HG02970 (cell line): ENCODE data around the gene TMEM125.

Source experiments
- ATAC-seq: cut with Tn5 transposase; IDR thresholded peaks from one replicate; pipeline ENCODE4 v1.9.1; 2021; ENCODE audit warnings: mild to moderate bottlenecking, moderate library complexity, moderate number of reproducible peaks; ENCODE audit not compliant: unreplicated experiment, low FRiP score

TMEM125 gene

DNA sequence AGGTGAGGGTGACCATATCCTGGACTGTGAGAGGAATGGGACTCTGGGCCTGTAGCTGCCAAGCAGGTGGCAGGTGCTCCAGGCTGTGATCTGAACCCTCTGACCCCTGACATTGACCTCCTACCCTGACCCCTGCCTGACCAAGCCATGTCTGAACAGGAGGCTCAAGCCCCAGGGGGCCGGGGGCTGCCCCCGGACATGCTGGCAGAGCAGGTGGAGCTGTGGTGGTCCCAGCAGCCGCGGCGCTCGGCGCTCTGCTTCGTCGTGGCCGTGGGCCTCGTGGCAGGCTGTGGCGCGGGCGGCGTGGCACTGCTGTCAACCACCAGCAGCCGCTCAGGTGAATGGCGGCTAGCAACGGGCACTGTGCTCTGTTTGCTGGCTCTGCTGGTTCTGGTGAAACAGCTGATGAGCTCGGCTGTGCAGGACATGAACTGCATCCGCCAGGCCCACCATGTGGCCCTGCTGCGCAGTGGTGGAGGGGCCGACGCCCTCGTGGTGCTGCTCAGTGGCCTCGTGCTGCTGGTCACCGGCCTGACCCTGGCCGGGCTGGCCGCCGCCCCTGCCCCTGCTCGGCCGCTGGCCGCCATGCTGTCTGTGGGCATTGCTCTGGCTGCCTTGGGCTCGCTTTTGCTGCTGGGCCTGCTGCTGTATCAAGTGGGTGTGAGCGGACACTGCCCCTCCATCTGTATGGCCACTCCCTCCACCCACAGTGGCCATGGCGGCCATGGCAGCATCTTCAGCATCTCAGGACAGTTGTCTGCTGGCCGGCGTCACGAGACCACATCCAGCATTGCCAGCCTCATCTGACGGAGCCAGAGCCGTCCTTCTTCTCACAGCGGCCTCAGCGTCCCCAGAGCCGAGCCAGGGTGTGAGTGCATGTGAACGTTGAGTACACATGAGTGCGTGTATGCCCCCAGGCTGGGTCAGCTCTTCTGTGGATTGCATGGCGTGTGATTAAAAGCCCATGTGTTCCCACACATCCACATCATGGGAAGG, 3.1 kb downstream of the TMEM125 start:
- ATAC-seq = no peak

DNA sequence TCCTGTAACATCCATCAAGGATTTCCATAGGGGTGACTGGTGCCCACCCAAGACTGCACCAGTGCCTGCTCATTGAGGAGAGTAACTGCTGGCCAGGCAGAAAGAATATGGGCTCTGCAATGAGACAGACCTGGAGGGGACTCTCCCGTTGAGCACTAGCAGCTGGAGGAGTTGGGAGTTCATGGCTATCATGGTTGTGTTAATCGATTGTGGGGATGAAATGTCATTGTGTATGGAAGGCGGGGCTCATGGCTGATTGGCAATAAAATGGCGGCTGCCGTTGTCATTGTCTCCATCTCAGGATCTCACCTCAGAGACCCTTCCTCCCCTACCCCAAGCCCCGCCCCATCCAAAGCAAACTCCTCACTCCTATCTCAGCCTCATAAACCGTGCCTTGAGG, 3.9 kb downstream of the TMEM125 start:
- no peak for ATAC-seq

DNA sequence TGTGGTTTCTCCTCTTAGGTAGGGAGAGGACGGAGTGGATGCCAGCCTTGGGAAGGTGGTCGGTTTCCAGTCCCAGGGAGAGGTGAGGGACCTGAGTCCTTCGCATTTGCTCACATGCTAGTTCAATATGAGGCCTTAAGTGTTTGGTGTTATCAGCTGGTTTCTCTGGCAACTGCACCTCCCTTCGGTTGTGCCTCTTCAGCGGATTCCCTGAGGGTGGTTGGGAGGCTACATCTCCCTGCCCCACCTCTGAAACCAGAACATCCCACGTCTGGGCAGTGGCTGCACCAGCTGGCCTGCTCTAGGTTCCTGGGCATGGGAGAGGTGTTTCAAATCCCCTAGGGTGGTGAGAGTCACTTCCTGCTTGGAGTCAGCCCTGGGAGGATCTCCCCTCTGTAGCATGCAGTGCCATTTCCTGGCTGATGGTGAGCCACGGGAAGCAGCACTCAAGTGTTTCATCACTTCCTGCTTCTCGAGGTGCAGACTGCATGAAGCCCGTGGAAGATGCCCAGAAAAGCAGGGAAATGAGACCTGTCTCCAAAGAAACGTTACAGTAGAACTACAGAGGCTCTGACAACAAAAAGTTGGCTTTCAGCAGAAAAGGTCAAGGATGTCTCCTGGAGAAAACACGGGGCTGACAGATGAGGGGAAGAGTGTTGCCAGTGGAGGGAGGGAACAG, 4.5 kb downstream of the TMEM125 start:
- no peak for ATAC-seq

DNA sequence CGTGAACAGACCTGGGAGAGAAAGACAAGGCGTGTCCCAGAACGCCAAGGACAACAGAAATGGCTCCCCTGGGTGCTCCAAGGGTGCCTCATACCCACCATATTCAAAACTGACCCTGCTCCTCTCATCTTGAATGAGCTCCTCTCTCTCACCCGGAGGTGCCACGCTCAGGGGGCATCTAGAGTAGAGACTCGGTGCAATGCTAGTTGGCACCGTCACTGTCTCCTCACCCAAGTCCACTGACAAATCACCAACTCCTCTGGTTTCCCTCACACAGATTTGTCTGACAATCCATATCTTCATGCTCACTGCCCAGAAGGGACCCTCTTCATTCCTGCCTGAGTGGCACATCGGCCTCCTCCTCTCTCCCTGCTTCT, 5.0 kb downstream of the TMEM125 start:
- no peak for ATAC-seq

DNA sequence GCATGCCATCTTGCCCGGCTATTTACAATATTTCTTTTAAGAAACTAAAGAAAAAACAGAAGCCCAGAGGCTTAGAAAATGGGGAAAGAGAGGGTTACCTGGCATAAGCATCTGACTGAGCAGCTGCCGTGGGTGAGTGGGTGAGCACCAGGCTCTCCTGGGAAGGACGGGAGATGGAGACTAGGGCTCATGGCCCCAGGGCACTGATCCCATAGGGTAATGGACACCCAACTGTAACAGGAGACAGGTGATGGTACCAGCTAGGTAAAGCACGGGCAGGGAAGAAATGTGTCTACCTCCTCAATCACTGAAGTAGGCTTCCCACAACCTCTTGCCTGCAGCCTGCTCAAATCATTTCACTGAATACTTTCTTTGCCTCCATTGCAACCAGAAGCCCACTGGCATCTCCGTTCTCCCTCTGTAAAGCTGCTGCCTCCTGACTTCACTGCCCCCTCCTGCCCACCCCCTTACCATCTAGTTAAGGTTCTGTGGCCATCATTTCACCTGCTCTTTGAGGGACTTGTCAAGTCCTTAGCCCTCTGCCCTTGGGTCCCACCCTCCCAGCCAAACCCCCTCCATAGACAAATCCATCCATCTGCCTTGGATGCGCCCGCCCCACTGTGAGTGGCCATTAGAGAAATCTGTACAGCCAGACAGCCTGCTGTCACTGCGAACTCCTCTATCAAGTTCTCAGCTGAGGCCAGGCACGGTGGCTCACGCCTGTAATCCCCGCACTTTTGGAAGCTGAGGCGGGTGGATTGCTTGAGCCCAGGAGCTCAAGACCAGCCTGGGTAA, 6.2 kb downstream of the TMEM125 start:
- ATAC-seq = no peak

DNA sequence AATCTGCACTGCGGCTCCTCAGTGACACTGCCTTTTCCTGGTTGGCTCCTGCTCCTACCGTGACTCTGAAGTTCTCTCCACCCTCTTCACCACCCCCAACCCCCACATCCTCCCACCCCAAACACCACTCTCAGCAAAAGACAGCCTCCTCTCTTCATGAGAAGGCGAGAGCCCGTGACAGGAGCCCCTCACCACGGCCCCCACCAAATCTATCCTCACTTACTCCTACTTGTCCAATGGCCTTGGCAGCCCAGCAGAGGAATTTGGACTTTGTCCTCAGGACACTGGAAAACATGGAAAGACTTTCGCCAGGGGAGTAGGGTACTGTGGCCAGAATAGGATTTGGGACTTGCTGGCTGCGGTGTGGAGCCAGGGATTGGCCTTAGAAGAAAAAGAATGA, 6.9 kb downstream of the TMEM125 start:
- ATAC-seq = no peak

DNA sequence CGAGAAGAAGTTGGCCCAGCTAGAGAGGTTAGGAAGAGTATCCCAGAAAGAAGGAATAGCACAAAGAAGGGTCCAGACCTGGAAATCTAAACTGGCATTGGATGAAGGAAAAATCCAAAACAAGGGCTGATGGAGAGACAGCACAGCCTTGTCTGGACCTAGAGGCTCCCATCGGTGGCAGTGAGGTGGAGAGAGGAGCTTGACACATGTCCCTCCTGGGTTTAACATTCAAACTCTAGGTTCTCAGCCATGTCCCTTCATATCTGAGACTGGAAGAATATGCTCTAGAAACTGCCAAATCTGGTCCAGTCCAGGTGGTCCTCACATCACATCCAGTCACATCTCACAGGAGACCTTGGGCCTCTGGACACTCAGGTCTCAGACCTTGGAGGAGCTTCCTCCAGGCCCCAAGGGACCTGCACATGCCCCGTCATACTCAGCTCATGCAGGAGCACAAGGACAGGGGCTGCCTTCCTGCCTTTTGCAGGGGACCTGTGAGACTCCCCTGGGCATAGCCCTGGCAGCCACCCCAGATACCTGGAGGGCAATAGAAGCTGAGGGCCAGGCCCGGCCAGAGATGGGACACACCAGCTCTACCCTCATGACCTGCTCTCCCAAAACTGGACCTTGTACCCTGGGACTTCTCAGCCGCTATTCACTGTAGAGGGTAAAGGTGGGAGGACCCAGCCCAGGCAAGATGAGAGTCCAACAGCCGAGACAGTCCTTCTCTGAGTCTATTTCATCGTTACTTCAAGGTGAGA, 7.5 kb downstream of the TMEM125 start:
- ATAC-seq = no peak

DNA sequence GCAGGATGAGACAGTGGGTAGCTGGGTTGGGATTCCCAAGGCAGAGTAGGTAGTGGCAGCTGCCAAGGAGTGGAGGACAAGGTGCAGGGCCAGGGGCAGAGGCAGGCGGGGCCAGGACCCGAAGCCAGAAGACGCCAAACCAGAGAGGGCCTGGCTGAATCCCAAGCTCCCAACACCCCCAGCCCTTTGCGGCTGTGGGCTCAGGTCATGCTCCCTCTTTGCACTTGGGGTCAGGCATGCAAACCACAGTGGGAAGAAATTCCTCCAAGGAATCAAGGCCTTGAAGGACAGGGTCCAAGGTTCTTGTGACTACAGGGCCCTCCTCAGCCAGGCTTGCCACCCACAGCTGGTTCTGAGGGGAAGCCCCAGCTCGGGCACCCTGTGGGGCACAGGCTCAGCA, 9.4 kb downstream of the TMEM125 start:
- ATAC-seq = no peak

DNA sequence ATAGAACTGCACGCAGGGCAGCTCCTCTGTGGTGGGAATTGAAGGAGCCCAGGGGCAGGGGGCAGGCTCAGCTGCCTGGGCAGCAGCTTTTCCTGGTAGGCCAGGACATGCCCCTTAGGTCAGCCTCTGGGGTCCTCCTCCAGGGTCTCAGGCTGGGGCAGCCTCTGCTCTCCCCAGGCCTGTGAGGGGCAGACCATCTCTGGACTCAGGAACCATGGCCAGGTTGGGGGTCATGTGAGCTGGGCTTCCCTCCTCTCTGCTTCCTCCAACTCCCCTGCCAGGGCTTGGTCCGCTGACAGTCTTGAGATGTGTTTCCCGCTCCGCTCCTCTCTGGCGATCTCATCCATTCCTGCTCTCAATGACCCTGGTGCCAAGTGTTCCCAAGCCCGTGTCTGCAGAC, 9.9 kb downstream of the TMEM125 start:
- no peak for ATAC-seq

DNA sequence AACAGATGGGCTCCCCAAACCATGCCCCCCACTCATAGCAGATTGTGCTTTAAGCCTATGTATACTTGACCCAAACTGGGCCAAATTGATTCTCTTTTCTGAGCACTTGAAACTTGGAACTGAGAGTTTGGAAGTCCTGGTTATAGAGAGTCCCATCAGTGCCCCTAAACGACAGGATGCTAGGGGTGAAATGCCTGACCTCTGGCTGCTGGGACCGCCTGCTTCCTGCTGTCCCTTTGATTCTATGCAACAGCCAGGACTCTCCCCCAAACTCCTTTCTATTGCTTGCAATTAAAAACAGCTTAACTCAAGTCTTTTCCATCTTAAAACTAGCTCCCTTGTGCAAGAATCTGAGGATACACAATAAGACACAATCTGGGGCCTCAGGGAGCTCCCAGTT, 10.9 kb downstream of the TMEM125 start:
- ATAC-seq = no peak

DNA sequence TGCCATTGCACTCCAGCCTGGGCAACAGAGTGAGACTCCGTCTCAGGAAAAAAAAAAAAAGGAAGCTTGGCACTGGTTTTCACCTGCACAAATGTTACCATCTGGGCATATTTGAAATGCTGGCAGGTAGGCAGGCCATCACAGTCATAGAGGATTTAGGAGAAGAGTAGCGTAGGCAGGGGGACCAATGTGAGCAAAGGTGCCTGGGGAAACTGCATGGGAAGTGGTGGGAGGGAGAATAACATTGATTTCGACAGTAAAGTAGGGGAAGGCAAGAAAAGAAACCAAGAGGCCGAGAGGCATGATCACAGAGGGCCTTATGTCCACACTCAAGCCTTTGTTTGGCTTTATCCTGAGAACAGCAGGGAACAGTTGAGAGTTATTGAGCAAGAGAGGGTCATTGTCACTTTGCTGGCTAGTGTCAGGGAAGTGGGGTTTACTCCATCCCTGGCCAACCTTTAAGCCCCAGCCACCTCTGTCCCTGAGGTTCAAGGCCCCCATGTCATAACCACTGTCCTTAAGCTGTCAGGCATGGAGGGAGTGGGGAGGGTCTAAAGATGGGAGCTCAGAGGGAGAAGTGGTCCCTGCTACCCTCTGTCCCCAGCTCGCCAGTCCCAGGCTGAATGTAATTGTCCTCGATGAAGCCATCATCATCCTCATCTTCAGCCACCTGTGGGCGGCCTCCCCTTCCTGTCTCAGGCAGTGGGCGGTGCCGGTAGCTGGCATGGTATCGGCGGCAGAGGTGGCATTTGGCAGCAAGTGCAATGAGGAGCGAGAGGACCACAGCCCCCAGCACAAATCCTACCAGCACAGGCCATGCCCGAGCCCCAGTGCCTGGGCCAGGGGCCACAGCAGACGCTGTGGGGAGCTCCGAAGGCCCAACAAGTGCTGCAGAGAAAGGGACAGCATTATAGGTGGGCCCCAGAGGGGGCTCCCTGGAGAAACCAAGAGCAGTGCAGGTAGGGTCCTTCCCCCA, 12.7 kb downstream of the TMEM125 start:
- ATAC-seq = no peak

DNA sequence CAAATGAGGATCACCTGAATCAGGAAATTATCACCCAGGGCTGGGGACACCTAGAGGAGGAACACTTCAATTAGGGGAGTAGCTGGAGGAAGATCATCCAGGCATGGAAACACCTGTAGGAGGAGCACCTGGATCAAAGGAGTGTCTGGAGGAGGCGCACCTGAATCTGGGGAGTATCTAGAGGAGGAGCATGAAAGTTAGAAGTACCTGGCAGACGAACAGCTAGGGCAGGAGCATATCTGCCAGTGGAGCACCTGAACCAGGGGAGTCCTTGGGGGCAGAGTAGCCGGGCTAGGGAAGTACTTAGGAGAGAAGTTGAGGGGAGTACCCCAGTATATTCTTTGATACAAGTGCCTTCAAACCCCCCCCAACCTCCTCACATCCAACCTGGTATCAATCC, 14.3 kb downstream of the TMEM125 start:
- ATAC-seq = no peak

DNA sequence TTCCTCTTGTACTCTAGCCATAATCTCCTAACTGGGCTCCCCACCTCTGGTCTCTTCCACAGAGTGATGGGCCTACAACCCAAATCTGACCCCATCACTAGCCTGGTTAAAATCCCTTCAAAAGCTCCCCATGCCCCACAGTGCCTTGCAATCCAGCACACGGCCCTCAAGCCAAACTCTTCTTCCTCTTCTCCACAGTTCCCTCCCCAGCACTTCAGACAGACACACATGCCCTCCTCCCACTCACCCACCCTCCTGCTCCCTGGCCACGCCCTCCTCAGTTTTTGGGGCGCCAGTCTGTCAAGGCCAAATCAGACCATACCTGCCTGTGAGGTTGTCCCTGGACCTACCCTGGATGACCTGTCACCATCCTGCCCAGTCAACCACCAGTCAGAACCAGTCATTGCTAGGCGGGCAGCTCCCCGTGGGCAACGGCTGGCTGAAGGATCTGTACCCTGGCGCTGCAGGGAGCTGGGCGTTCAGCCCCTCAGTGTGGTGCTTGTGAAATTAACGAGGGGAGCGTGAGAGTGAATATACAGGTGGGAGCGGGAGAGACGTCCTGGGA, 14.8 kb downstream of the TMEM125 start:
- no peak for ATAC-seq

DNA sequence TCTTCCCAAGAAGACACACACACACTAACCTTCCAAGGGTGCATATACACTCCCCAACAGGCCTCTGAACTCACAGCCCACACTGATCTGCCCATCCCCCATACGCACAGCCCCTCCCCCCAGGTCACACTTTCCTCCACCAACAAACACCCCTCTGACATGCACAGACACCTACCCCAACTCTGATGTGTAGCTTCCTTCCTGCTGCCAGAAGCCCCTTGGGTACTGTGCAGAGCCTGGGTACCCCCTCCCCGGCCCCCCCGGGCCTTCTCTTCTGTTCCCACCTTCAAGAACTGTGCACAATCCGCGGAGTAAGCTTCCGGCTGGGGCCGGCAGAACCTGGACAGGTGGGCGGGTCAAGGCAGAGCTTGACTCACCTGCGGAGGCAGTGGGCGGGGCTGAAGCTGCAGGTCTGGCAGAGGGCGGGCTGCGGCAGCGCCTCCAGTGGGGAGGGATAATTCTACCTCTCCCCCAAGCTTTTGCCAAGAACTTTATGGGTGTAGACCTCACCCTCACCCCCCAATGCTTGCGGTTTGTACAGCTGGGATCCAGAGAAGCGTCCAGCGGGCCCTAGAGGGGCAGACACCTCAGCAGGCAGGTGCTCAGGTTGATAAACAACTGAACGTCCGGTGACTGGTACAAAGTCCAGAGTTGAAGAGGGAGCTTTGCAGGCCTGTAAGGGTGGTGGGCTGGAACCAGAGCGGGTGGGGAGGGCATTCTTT, 15.6 kb downstream of the TMEM125 start, which contains the start of gene C1orf210:
TSS of gene C1orf210 (minus strand) at position 313 of the 722 bp plus-strand sequence. CDS start 2,311 bp downstream, outside the sequence.
- no peak for ATAC-seq

DNA sequence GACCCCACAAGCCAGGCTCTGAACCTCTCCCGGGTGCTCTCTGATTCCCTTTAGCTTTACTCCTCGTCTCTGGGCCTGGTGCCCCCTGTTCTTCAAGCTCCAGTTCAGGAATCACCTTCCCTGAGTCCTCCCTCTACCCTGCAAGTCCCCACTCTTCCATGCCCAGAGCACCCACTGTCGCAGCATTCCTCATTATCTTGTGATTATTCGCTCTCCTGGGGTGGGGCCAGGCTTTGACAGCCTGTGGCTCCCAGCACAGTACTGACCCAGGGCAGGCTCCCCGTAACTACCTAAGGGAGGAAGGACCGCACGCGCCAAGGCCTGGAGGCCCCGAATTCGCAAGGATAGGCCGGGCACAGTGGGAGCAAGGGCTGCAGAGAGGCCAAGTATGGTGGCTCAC, 16.3 kb downstream of the TMEM125 start:
- ATAC-seq = no peak

DNA sequence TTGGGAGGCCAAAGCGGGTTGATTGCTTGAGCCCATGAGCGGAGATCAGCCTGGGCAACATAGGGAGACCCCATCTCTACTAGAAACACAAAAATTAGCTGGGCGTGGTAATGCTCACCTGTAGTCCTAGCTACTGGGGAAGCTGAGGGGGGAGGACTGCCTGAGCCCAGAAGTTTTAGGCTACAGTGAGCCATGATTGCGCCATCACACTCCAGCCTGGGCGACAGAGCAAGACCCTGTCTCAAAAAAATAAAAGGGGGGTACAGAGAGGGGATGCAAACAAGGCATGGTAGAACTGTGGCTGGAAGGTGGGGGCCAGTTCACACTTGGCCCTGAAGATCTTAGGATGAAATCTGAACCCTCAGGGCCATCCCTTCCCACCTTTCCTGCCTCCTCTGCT, 16.8 kb downstream of the TMEM125 start:
- no peak for ATAC-seq

DNA sequence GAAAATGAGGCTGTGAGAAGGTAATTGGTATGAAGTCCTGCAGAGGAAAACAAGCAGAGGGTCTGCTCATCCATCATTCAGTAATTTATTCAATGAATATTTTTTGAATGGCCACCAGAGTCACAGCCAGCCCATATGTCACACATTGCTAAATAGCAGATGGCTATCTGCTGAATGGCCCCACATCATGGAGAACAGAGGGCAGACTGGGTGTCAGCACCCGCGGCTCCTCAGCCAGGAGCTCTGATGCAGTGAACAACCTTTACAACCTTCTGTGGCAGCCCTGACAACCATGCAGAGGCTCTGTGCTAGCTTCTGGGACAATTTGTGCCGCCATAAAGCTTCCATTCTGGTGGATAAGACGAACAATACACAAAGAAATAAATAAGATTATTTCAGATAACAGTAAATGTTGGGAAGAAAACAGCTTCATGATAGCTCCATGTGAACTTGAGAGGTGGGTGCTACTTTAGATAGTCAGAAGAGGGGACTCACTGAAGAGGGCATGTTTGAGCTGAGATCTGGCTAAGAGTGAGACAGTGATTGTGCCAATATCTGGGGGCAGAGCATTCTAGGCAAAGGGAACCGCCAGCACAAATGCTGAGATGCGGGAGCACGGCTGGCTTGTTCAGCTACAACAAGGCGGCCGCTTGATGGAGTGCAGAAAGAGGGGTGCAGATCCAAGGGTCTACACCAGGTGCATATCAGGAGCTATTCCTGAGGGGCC, 18.4 kb downstream of the TMEM125 start:
- no peak for ATAC-seq
